OCI-LY1 (cell line): ENCODE results near the gene TNFSF15.

Experiments used
- H2AFZ ChIP-seq: fragments of 200-600 bp; sonication (generic), shearing (Covaris generic); 2 replicates; pipeline ENCODE4 v1.6.0; 2014; ENCODE audit warnings: antibody characterized with exemption, mild to moderate bottlenecking, low read length
- H3F3A ChIP-seq: fragments of 200-600 bp; sonication (generic), shearing (Covaris generic); 2 replicates; pipeline ENCODE4 v1.6.0; 2014; ENCODE audit warnings: mild to moderate bottlenecking, antibody characterized with exemption, low read length, moderate library complexity; ENCODE audit not compliant: insufficient read depth
- H3K27ac ChIP-seq: fragments of 200-600 bp; sonication (generic); 2 replicates; pipeline ENCODE4 v1.5.1; 2014; ENCODE audit warnings: low read length, mixed run types, mild to moderate bottlenecking, low read depth; ENCODE audit not compliant: poor library complexity, severe bottlenecking
- H3K27me3 ChIP-seq: fragments of 200-600 bp; sonication (generic); 2 replicates; pipeline ENCODE4 v1.6.0; 2014; ENCODE audit warnings: antibody characterized with exemption, mild to moderate bottlenecking, low read length, moderate library complexity; ENCODE audit not compliant: insufficient read depth
- H3K36me3 ChIP-seq: fragments of 200-600 bp; sonication (generic); 2 replicates; pipeline ENCODE4 v1.6.1; 2014; ENCODE audit warnings: mild to moderate bottlenecking, antibody characterized with exemption, low read length, moderate library complexity, mixed read lengths; ENCODE audit not compliant: insufficient read depth
- H3K4me1 ChIP-seq: fragments of 200-600 bp; sonication (generic); 2 replicates; pipeline ENCODE4 v1.5.1; 2014; ENCODE audit warnings: mild to moderate bottlenecking, low read length, moderate library complexity; ENCODE audit not compliant: insufficient read depth, severe bottlenecking
- H3K4me2 ChIP-seq: fragments of 200-600 bp; sonication (generic), shearing (Covaris generic); 2 replicates; pipeline ENCODE4 v1.6.1; 2014; ENCODE audit warnings: low read length
- H3K4me3 ChIP-seq: fragments of 200-600 bp; sonication (generic); 2 replicates; pipeline ENCODE4 v1.5.1; 2014; ENCODE audit warnings: low read length, low read depth, mild to moderate bottlenecking, mixed read lengths; ENCODE audit not compliant: poor library complexity, severe bottlenecking
- H3K79me2 ChIP-seq: fragments of 200-600 bp; shearing (Covaris generic); 2 replicates; pipeline ENCODE4 v1.6.1; 2016; ENCODE audit warnings: mixed run types, low read length, mixed read lengths; ENCODE audit not compliant: insufficient read depth
- H3K9ac ChIP-seq: fragments of 200-600 bp; sonication (generic), shearing (Covaris generic); 2 replicates; pipeline ENCODE4 v1.6.1; 2014; ENCODE audit warnings: mild to moderate bottlenecking, low read length, mixed read lengths
- H3K9me2 ChIP-seq: fragments of 200-600 bp; sonication (generic), shearing (Covaris generic); 2 replicates; pipeline ENCODE4 v1.6.1; 2014; ENCODE audit warnings: low read depth, mild to moderate bottlenecking, low read length, mixed read lengths
- H3K9me3 ChIP-seq: fragments of 200-600 bp; shearing (Covaris generic); 2 replicates; pipeline ENCODE4 v1.6.1; 2014; ENCODE audit warnings: low read length, mixed read lengths
- H4K20me1 ChIP-seq: fragments of 200-600 bp; sonication (generic), shearing (Covaris generic); 2 replicates; pipeline ENCODE4 v1.6.0; 2016; ENCODE audit warnings: mild to moderate bottlenecking, low read length; ENCODE audit not compliant: insufficient read depth
- EZH2 ChIP-seq: fragments of 200-600 bp; sonication (generic), shearing (Covaris generic); IDR thresholded peaks from 2 replicates; pipeline ENCODE4 v1.8.0; 2017; ENCODE audit warnings: borderline replicate concordance, mixed run types, mild to moderate bottlenecking, antibody characterized with exemption, low read length, moderate library complexity, mixed read lengths
- TF ChIP-seq, protein P1 (sequence below): fragments of 200-600 bp; sonication (generic), shearing (Covaris generic); IDR thresholded peaks from 2 replicates; pipeline ENCODE4 v1.5.1; 2017; ENCODE audit warnings: mild to moderate bottlenecking, antibody characterized with exemption, low read length, moderate library complexity, mixed read lengths

Gene TNFSF15

GRCh38 chr9:114810614-114811013, 4.8 kb upstream of the TNFSF15 start:
- no peak overlapping the region for H3K9ac ChIP-seq
- peaks cover 13% of the 10 kb centered on the region for H3K4me1 ChIP-seq
- H3K27ac ChIP-seq: no peak overlapping the region
- H3K4me2 ChIP-seq: no peak overlapping the region
- H3K79me2 ChIP-seq: no peaks in the 10 kb centered on the region
- no peaks in the 10 kb centered on the region for H3F3A ChIP-seq
- no peaks in the 10 kb centered on the region for H4K20me1 ChIP-seq
- H3K36me3 ChIP-seq: no peaks in the 10 kb centered on the region
- no peak overlapping the region for H2AFZ ChIP-seq
- no peaks in the 10 kb centered on the region; the same call in 1 of the 2 replicates for H3K27me3 ChIP-seq
- H3K9me3 ChIP-seq: no peaks in the 10 kb centered on the region
- TF ChIP-seq, protein P1, sequence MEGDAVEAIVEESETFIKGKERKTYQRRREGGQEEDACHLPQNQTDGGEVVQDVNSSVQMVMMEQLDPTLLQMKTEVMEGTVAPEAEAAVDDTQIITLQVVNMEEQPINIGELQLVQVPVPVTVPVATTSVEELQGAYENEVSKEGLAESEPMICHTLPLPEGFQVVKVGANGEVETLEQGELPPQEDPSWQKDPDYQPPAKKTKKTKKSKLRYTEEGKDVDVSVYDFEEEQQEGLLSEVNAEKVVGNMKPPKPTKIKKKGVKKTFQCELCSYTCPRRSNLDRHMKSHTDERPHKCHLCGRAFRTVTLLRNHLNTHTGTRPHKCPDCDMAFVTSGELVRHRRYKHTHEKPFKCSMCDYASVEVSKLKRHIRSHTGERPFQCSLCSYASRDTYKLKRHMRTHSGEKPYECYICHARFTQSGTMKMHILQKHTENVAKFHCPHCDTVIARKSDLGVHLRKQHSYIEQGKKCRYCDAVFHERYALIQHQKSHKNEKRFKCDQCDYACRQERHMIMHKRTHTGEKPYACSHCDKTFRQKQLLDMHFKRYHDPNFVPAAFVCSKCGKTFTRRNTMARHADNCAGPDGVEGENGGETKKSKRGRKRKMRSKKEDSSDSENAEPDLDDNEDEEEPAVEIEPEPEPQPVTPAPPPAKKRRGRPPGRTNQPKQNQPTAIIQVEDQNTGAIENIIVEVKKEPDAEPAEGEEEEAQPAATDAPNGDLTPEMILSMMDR: no peak
- TF ChIP-seq EZH2: no peak
- no peaks in the 10 kb centered on the region for H3K9me2 ChIP-seq
- no peak overlapping the region for H3K4me3 ChIP-seq

GRCh38 chr9:114806526-114806900, 674 bp upstream of the TNFSF15 start:
- H3K4me2 ChIP-seq: peak overlapping the region; percentile 46; the same call in 1 of the 2 replicates
- H3K4me3 ChIP-seq: no peak overlapping the region

DNA sequence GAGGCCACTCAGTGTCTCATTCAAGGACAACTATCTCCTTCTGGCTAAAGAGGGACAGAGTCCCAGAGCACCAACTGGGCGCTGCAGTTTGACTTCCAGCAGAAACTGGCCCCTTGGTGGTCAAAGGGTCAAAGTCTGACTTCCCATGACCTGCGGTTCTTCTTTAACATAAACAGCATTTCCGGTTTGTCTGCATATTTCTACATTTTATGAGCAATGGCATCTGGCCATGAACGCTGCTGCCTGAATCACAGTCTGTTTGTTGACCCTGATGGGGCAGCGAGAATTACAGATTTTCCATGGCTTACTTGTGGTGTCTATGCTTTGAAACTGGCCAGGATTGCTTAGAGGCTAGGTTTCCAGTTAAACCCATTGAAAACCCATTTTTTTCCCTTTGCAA, 1.3 kb downstream of the TNFSF15 start:
- H3K4me1 ChIP-seq: peaks cover 13% of the 10 kb centered on the region
- H3K9me2 ChIP-seq: no peaks in the 10 kb centered on the region
- H2AFZ ChIP-seq: no peak overlapping the region
- no peak overlapping the region for H3K9ac ChIP-seq
- TF ChIP-seq, protein P1: no peak
- TF ChIP-seq EZH2: no peak
- no peaks in the 10 kb centered on the region for H3K27me3 ChIP-seq
- no peaks in the 10 kb centered on the region for H3K36me3 ChIP-seq
- H3K4me3 ChIP-seq: no peak overlapping the region
- H3K79me2 ChIP-seq: no peaks in the 10 kb centered on the region
- no peak overlapping the region for H3K27ac ChIP-seq
- H4K20me1 ChIP-seq: no peaks in the 10 kb centered on the region
- no peaks in the 10 kb centered on the region for H3K9me3 ChIP-seq
- H3F3A ChIP-seq: no peaks in the 10 kb centered on the region
- no peak overlapping the region for H3K4me2 ChIP-seq

More at GRCh38 chr9:114806526-114806900, 674 bp upstream of the TNFSF15 start:
- no peak overlapping the region for H2AFZ ChIP-seq
- H3K9ac ChIP-seq: no peak overlapping the region
- H3K27me3 ChIP-seq: no peaks in the 10 kb centered on the region
- H3K79me2 ChIP-seq: no peaks in the 10 kb centered on the region
- H3K36me3 ChIP-seq: no peaks in the 10 kb centered on the region
- no peaks in the 10 kb centered on the region for H3F3A ChIP-seq
- peaks cover 13% of the 10 kb centered on the region for H3K4me1 ChIP-seq
- TF ChIP-seq, protein P1: no peak
- no peak for TF ChIP-seq EZH2
- no peaks in the 10 kb centered on the region for H3K9me2 ChIP-seq
- no peak overlapping the region for H3K27ac ChIP-seq
- H3K9me3 ChIP-seq: no peaks in the 10 kb centered on the region
- no peaks in the 10 kb centered on the region for H4K20me1 ChIP-seq
